ENCODE results near the gene RAVER1.

RAVER1 gene

GRCh38 chr19:10317045-10317856 is 16.1 kb downstream of the RAVER1 start:
- no peak for DNase-seq

- DNase-seq, result peak; percentile 2
Measured at GRCh38 chr19:10316229-10317044, 16.9 kb downstream of the RAVER1 start.

- peak; percentile 90 for DNase-seq
Measured at GRCh38 chr19:10315335-10316214, 17.8 kb downstream of the RAVER1 start, which contains the start of gene FDX2. FDX2 (minus strand) TSS chr19:10316015; CDS start chr19:10315996, 19 bp downstream.

- no peak for DNase-seq
Measured at GRCh38 chr19:10309423-10309822, 23.9 kb downstream of the RAVER1 start, which contains the start of gene ZGLP1. ZGLP1 (minus strand) TSS chr19:10309815.

- DNase-seq, result no peak
Measured at GRCh38 chr19:10306327-10306726, 27.0 kb downstream of the RAVER1 start.

DNA sequence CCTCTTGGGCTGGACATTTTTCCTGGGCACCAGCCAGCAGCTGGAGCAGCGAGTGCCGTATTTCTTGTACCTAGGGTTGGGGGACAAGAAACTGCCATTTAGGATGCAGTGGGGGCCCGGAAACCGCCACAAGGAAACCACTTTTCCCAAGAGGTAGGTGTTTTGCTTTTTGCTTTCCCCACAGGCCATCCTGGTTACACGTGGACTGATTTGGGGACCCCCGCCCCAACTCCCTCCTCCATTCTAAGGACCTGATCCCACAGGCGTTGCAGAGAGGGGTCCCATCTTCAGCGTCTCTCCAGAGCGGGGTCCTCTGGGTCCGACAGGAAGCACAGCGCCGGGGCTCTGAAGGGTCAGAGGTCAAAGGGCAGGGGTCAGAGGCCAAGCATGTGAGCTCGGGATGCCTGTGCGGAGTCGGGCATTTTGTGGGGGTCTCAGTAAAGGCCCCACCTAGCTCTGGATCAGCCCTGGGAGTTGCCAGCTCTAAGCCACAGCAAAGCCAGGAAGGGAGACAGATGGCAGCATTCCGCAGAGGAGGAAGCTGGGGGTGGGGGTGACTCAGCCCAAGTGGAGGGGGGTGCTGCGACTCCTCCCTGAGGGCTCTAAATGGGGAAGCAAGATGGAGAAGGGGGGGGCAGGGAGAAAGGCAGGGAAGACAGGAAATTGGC is 28.1 kb downstream of the RAVER1 start:
- no peak for DNase-seq

DNA sequence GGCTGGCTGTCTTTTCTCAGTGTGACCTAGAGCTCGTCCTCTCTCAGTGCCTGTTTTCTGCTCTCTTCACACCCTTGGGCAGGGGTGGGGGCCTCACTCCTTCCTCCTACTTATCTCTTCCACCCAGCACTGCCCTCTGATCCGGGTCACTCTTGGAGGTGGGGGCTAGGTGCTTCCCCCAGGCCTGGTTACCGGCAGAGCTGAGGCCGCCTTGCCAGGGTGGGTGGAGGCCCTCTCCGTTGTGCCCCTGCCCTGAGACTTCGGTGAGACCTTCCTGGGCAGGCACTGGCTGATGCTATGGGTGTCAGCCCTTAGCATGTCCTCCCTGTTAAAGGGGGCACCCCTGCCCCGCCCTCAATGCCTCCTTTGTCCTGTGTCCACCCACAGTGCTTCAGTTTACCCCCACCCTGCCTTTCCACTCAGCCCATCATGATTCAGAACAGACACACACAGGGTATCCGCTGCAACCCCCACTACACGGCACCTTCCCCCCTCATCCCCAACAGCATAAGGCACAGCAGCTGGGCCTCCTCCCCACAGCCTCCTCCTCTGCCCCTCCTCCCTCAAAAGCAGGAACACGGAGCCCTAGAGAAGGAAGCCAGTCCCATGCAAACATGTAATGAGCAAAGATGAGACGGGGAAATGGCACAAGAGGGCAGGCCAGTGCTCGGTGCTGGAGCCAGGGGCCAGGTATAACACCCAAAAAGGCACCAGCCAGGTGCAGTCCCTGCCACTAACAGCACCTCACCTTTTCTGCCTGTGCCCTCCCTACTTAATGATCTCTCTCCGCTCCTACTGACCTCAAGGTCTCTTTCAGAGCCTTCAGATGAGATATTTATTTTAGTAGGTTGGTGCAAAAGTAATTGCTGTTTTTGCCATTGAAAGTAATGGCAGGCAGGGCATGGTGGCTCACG is 33.5 kb downstream of the RAVER1 start:
- no peak for DNase-seq

DNA sequence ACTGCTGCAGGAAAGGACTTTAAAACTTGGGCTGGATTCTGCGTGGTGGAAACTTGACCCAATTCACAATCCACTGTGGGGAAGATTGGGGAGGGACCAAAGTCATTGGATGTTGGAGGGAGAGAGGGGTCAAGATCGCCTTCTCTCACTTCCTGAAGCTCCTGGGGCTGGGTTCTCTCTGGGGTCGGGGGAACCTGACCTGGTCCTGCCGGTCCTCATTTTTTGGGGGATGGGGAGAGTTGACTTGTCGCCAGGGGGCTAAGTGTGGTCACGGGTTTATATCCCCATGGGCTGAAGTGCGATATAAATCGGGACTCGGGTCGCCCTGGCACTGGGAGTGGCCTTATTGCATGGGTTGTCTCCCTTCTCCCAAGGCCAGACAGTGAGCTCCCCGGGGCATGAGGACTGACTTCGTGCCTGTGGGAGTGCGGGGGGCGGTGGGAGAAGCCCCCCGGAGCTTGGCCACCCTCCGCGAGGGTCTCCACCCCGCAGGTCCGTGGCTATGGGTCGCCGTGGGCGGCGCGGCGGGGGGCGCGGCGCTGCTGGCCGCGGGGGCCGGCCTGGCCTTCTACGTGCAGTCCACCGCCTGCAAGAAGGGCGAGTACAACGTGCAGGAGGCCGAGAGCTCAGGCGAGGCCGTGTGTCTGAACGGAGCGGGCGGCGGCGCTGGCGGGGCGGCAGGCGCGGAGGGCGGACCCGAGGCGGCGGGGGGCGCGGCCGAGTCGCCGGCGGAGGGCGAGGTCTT is 37.3 kb downstream of the RAVER1 start:
- DNase-seq, result no peak

- DNase-seq, result no peak
Measured at GRCh38 chr19:10295305-10295846, 38.0 kb downstream of the RAVER1 start.

- no peak for DNase-seq
Measured at GRCh38 chr19:10294368-10294697, 39.0 kb downstream of the RAVER1 start.

- DNase-seq, result no peak
Measured at GRCh38 chr19:10293637-10294367, 39.5 kb downstream of the RAVER1 start.

GRCh38 chr19:10292789-10293636 is 40.3 kb downstream of the RAVER1 start:
- DNase-seq, result no peak

GRCh38 chr19:10292206-10292788 is 41.0 kb downstream of the RAVER1 start:
- no peak for DNase-seq

GRCh38 chr19:10291554-10292205 is 41.6 kb downstream of the RAVER1 start:
- DNase-seq, result no peak

DNA sequence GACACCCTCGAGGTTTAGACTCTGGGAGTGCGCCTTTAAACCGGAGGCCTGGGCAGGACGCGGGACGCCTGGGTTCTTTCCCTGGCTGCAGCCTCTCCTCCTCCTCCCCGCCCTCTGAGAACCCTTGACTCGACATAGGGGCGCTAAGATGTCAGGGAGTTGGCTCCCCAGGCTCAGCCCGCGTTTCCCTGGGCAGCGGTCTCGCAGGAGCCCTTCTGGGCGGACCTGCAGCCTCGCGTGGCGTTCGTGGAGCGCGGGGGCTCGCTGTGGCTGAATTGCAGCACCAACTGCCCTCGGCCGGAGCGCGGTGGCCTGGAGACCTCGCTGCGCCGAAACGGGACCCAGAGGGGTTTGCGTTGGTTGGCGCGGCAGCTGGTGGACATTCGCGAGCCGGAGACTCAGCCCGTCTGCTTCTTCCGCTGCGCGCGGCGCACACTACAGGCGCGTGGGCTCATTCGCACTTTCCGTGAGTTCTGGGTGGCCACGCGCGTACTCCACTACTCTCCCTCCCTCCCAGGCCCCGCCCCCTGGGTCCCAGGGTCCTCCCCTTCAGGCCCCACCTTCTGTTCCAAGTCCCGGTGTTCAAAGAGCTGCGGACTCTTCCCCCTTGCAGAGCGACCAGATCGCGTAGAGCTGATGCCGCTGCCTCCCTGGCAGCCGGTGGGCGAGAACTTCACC is 42.3 kb downstream of the RAVER1 start:
- peak; percentile 23 for DNase-seq

- no peak for DNase-seq
Measured at GRCh38 chr19:10290357-10290875, 42.9 kb downstream of the RAVER1 start.

Measured in NCI-H1105 (cell line).